B cell (primary cell): ENCODE data around the gene GPR137B. TPM values are rescaled to one million over a fixed set of nuclear protein-coding genes. Genes with fewer than 3 reads are reported as not detected.

Source experiments
- ATAC-seq: fragments of 200-7000 bp; cut with Tn5 transposase; one replicate; pipeline ENCODE4 v1.10.0; 2021; ENCODE audit warnings: low read depth, mild to moderate bottlenecking, moderate number of reproducible peaks, moderate library complexity
- CTCF ChIA-PET: fragments of 350-600 bp; sonication (Branson Sonifier 250); formaldehyde crosslinking; loops from one replicate; lab custom pipeline; 2021; ENCODE audit warnings: antibody characterized with exemption, inconsistent platforms; lab: Charles Lee
- POLR2A ChIA-PET: fragments of 350-600 bp; sonication (Branson Sonifier 250); formaldehyde crosslinking; loops from one replicate; lab custom pipeline; 2021; ENCODE audit warnings: antibody characterized with exemption; lab: Charles Lee
- DNase-seq: peaks from one replicate; pipeline ENCODE4 v3.0.0; 2013
- H2AFZ ChIP-seq: 2 replicates; pipeline ENCODE4 v1.6.1; 2012; ENCODE audit warnings: mild to moderate bottlenecking, low read depth, low read length; ENCODE audit not compliant: insufficient read depth, poor library complexity, severe bottlenecking
- H3K27ac ChIP-seq, 2 donors: 1 replicate in 1 of 2; 2 replicates in 1 of 2; pipeline ENCODE4 v1.5.1; 2012 to 2013; ENCODE audit warnings: low read length in 2 of 2, mild to moderate bottlenecking in 2 of 2, moderate library complexity in 1 of 2
- H3K27me3 ChIP-seq, 4 experiments: fragments of 200-600 bp in 1 of 4; sonication (generic) in 1 of 4; replicated peaks in 1 of 4; 1 replicate in 2 of 4; 2 replicates in 2 of 4; pipeline versions ENCODE4 v1.6.1 to v1.7.0; 2013 to 2016; ENCODE audit warnings: low read length in 3 of 4, mild to moderate bottlenecking in 2 of 4, mixed read lengths in 1 of 4, moderate library complexity in 1 of 4; ENCODE audit not compliant: insufficient read depth in 4 of 4, control insufficient read depth in 3 of 4; ENCODE audit errors: control extremely low read depth in 1 of 4
- H3K36me3 ChIP-seq, 2 experiments: replicated peaks in 1 of 2; 1 replicate in 1 of 2; 2 replicates in 1 of 2; pipeline versions ENCODE4 v1.6.1 to v1.7.1; 2013; ENCODE audit warnings: low read length in 1 of 2; ENCODE audit not compliant: insufficient read depth in 2 of 2, control insufficient read depth in 1 of 2; ENCODE audit errors: control extremely low read depth in 1 of 2, extremely low read depth in 1 of 2
- H3K4me1 ChIP-seq, 2 donors: fragments of 200-600 bp in 1 of 2; sonication (generic) in 1 of 2; 1 replicate in 1 of 2; 2 replicates in 1 of 2; pipeline versions ENCODE4 v1.5.1 to v1.6.1; 2013 to 2017; ENCODE audit warnings: low read length in 2 of 2; ENCODE audit not compliant: control insufficient read depth in 2 of 2, insufficient read depth in 2 of 2
- H3K4me2 ChIP-seq: replicated peaks from 2 replicates; pipeline ENCODE3; 2012; ENCODE audit warnings: mild to moderate bottlenecking, low read depth, low read length; ENCODE audit not compliant: poor library complexity, severe bottlenecking
- H3K4me3 ChIP-seq, 5 experiments: fragments of 200-600 bp in 1 of 5; sonication (generic) in 1 of 5; 1 replicate in 3 of 5; 2 replicates in 2 of 5; pipeline versions ENCODE4 v1.5.1 to v1.7.0; 2011 to 2016; ENCODE audit warnings: low read length in 4 of 5, mild to moderate bottlenecking in 4 of 5, low read depth in 2 of 5, control low read depth in 1 of 5, moderate library complexity in 1 of 5; ENCODE audit not compliant: insufficient read depth in 1 of 5; ENCODE audit errors: control extremely low read depth in 1 of 5, extremely low read depth in 1 of 5
- H3K79me2 ChIP-seq: fragments of 200-600 bp; sonication (generic); one replicate; pipeline ENCODE4 v1.6.0; 2016; ENCODE audit warnings: low read length; ENCODE audit not compliant: control insufficient read depth, insufficient read depth
- H3K9ac ChIP-seq: fragments of 200-600 bp; sonication (generic); 2 replicates; pipeline ENCODE4 v1.6.1; 2017; ENCODE audit warnings: mild to moderate bottlenecking, low read length, moderate library complexity
- H3K9me3 ChIP-seq, 3 donors: one replicate each; pipeline versions ENCODE4 v1.6.1 to v1.7.1; 2013; ENCODE audit warnings: low read length in 2 of 3; ENCODE audit not compliant: control insufficient read depth in 2 of 3, insufficient read depth in 1 of 3; ENCODE audit errors: control extremely low read depth in 1 of 3
- H4K20me1 ChIP-seq: 2 replicates; pipeline ENCODE4 v1.6.0; 2012; ENCODE audit warnings: mild to moderate bottlenecking, low read length; ENCODE audit not compliant: insufficient read depth, control insufficient read depth, poor library complexity, severe bottlenecking
- H3K27ac Mint-ChIP-seq: one replicate; pipeline ENCODE4 v1.8.0; 2021; ENCODE audit warnings: mixed read lengths
- H3K27me3 Mint-ChIP-seq: one replicate; pipeline ENCODE4 v1.8.0; 2021; ENCODE audit warnings: mixed read lengths
- H3K4me1 Mint-ChIP-seq: one replicate; pipeline ENCODE4 v1.8.0; 2021; ENCODE audit warnings: mixed read lengths
- H3K4me3 Mint-ChIP-seq: one replicate; pipeline ENCODE4 v1.8.0; 2021; ENCODE audit warnings: mixed read lengths
- H3K9me3 Mint-ChIP-seq: one replicate; pipeline ENCODE4 v1.8.0; 2022; ENCODE audit warnings: mixed read lengths; ENCODE audit not compliant: insufficient read depth
- CTCF ChIP-seq: fragments of 200-600 bp; IDR thresholded peaks from one replicate; pipeline ENCODE4 v1.8.0; 2022; ENCODE audit warnings: antibody characterized with exemption, mild to moderate bottlenecking
- EZH2 ChIP-seq: IDR thresholded peaks from 2 replicates; pipeline ENCODE4 v1.6.1; 2012; ENCODE audit warnings: borderline replicate concordance, low read depth, mild to moderate bottlenecking, moderate library complexity, low read length; ENCODE audit not compliant: insufficient read depth, poor library complexity, severe bottlenecking
- WGBS: methylation state at CpG from one replicate; pipeline ENCODE4 v1.1.5; 2013; ENCODE audit warnings: missing lambda C conversion rate; ENCODE audit not compliant: insufficient coverage; 5-methylcytosine and 5-hydroxymethylcytosine counted together
- intact Hi-C: fragments of 100-400 bp; cut with micrococcal nuclease; formaldehyde crosslinking; loops from one replicate; pipeline ENCODE4 v1.10.0; 2022
- polyA plus RNA-seq: library from polyadenylated mRNA; depleted of rRNA; stranded (reverse); fragments of >200 nt; gene quantifications from 2 replicates; pipeline ENCODE4 v1.2.3, GENCODE V29; 2012
- total RNA-seq, 2 donors: library from RNA; stranded (reverse); fragments of 120-200 nt in 1 of 2; gene quantifications; 1 replicate in 1 of 2; 2 replicates in 1 of 2; pipeline versions ENCODE4 v1.2.3 to v1.2.4, GENCODE V29; 2013 to 2022

The GPR137B gene
- total and polyA plus RNA-seq, 2 donors (not counting 1 experiment from before 2014, with no cell fraction given) = 1.5 to 11.8 TPM

- H3K9ac ChIP-seq = no peak overlapping the region
- no peak overlapping the region for H3K4me3 Mint-ChIP-seq
- no peak for ATAC-seq
- H3K27ac Mint-ChIP-seq = no peak overlapping the region
- no peak overlapping the region for H3K27ac ChIP-seq
- H2AFZ ChIP-seq = no peak overlapping the region
- no peaks in the 10 kb centered on the region for H3K27me3 ChIP-seq
- H3K4me1 Mint-ChIP-seq = peaks cover 24% of the 10 kb centered on the region
- no peak overlapping the region for H3K4me2 ChIP-seq
- no peak overlapping the region for H3K4me3 ChIP-seq
- no peak for DNase-seq
- H3K4me1 ChIP-seq = peaks cover 10 to 14% of the 10 kb centered on the region in 2 donors
- no peaks in the 10 kb centered on the region for H3K9me3 Mint-ChIP-seq
- H3K36me3 ChIP-seq = no peaks in the 10 kb centered on the region
- no peaks in the 10 kb centered on the region for H3K79me2 ChIP-seq
- intact Hi-C loops = no loop called here
- 91% methylated on average over 7 of the region's 8 CpGs for WGBS
- TF ChIP-seq EZH2 (no peak), CTCF (no peak)
- H3K9me3 ChIP-seq = peaks cover 0 to 5% (median 0%) of the 10 kb centered on the region in 3 donors
- CTCF ChIA-PET = interaction anchor here (2.2 to 2.4 kb wide), 2 partner anchors 10 to 12 kb away, joined by 5 to 6 read pairs; no protein-coding TSS in a partner anchor
- no peaks in the 10 kb centered on the region for H4K20me1 ChIP-seq
- POLR2A ChIA-PET = no interaction called here
- peaks cover 8% of the 10 kb centered on the region for H3K27me3 Mint-ChIP-seq
Observed at GRCh38 chr1:236117710-236118109, 24.6 kb upstream of the GPR137B start.

- Histone ChIP-seq H4K20me1 (no peaks in the 10 kb centered on the region), H3K4me1 (peaks cover 10 to 14% of the 10 kb centered on the region in 2 donors), H3K4me2 (peak overlapping the region; percentile 76), H3K79me2 (no peaks in the 10 kb centered on the region), H3K36me3 (no peaks in the 10 kb centered on the region), H3K27ac (peak overlapping the region in 1 of 2 donors; percentile 71), H3K27me3 (peaks cover 0 to 3% (median 0%) of the 10 kb centered on the region in 4 experiments), H3K4me3 (no peak overlapping the region), H3K9me3 (peaks cover 0 to 3% (median 0%) of the 10 kb centered on the region in 3 donors), H2AFZ (peak overlapping the region; percentile 87), H3K9ac (no peak overlapping the region)
- POLR2A ChIA-PET = no interaction called here
- 85% methylated on average over 6 of the region's 12 CpGs for WGBS
- Mint-ChIP-seq H3K9me3 (no peaks in the 10 kb centered on the region), H3K27ac (no peak overlapping the region), H3K4me3 (peak overlapping the region; percentile 61), H3K4me1 (peaks cover 24% of the 10 kb centered on the region), H3K27me3 (peaks cover 16% of the 10 kb centered on the region)
- CTCF ChIA-PET = no interaction called here
- no peak for TF ChIP-seq EZH2
- no peak for TF ChIP-seq CTCF
- intact Hi-C loops = no loop called here
- no peak for ATAC-seq
- no peak for DNase-seq
Observed at GRCh38 chr1:236119943-236120484, 22.3 kb upstream of the GPR137B start.
